Activated T-helper 1 cell treated with anti-CD3 and anti-CD28 coated beads, Interleukin-12 subunit alpha, Interleukin-12 subunit beta, Interleukin-2, Interleukin-4 antibody, amounts not matched to agents 30 ng/mL and 10 ng/mL and 1 ng/mL, durations not matched to agents 14 hours and 24 hours and 36 hours (primary cell): ENCODE measurements around the gene SLC45A1. TPM values are rescaled to one million over a fixed set of nuclear protein-coding genes. Genes with fewer than 3 reads are reported as not detected.

Source experiments
- DNase-seq: peaks from one replicate; pipeline ENCODE4 v3.0.0; 2021; ENCODE audit warnings: low spot score
- H3K27ac Mint-ChIP-seq: one replicate; pipeline ENCODE4 v1.8.0; 2021; ENCODE audit warnings: mild to moderate bottlenecking, mixed read lengths
- H3K27me3 Mint-ChIP-seq: one replicate; pipeline ENCODE4 v1.8.0; 2022; ENCODE audit warnings: mild to moderate bottlenecking, moderate library complexity, mixed read lengths; ENCODE audit not compliant: insufficient read depth
- H3K36me3 Mint-ChIP-seq: one replicate; pipeline ENCODE4 v1.8.0; 2021; ENCODE audit warnings: low read depth, mixed read lengths
- H3K4me1 Mint-ChIP-seq: one replicate; pipeline ENCODE4 v1.8.0; 2021; ENCODE audit warnings: low read depth, mixed read lengths
- H3K4me3 Mint-ChIP-seq: one replicate; pipeline ENCODE4 v1.8.0; 2021; ENCODE audit warnings: mild to moderate bottlenecking, moderate library complexity, mixed read lengths
- H3K9me3 Mint-ChIP-seq: one replicate; pipeline ENCODE4 v1.8.0; 2021; ENCODE audit warnings: mixed read lengths
- intact Hi-C: fragments of 100-400 bp; cut with micrococcal nuclease; formaldehyde crosslinking; loops from one replicate; pipeline ENCODE4 v1.15.1; 2024
- total RNA-seq: library from RNA; stranded (reverse); gene quantifications from 2 replicates; pipeline ENCODE4 v1.2.3, GENCODE V29; 2022

Gene SLC45A1
- total RNA-seq, 1 donor from 2014 or later, result 0.57 TPM

- Mint-ChIP-seq H3K9me3 (no peaks in the 10 kb centered on the region), H3K4me3 (no peak overlapping the region), H3K27ac (no peak overlapping the region), H3K27me3 (peaks cover 1% of the 10 kb centered on the region), H3K36me3 (peaks cover 21% of the 10 kb centered on the region), H3K4me1 (no peaks in the 10 kb centered on the region)
- intact Hi-C loops, result no loop called here
- DNase-seq, result no peak
These were observed 37.7 kb downstream of the SLC45A1 start for GRCh38 chr1:8355439-8356255.

GRCh38 chr1:8356256-8357209, 38.6 kb downstream of the SLC45A1 start:
- Mint-ChIP-seq H3K36me3 (peaks cover 21% of the 10 kb centered on the region), H3K27ac (no peak overlapping the region), H3K4me3 (no peak overlapping the region), H3K9me3 (no peaks in the 10 kb centered on the region), H3K27me3 (peaks cover 1% of the 10 kb centered on the region), H3K4me1 (no peaks in the 10 kb centered on the region)
- intact Hi-C loops, result no loop called here
- DNase-seq, result no peak

GRCh38 chr1:8357329-8358101, 39.6 kb downstream of the SLC45A1 start:
- Mint-ChIP-seq H3K4me1 (no peaks in the 10 kb centered on the region), H3K27me3 (peaks cover 1% of the 10 kb centered on the region), H3K36me3 (peaks cover 21% of the 10 kb centered on the region), H3K9me3 (no peaks in the 10 kb centered on the region), H3K27ac (no peak overlapping the region), H3K4me3 (no peak overlapping the region)
- DNase-seq, result no peak
- intact Hi-C loops, result no loop called here

GRCh38 chr1:8358241-8358896, 40.5 kb downstream of the SLC45A1 start:
- no peak overlapping the region for H3K4me3 Mint-ChIP-seq
- no peaks in the 10 kb centered on the region for H3K4me1 Mint-ChIP-seq
- no peak for DNase-seq
- peaks cover 1% of the 10 kb centered on the region for H3K27me3 Mint-ChIP-seq
- H3K27ac Mint-ChIP-seq, result no peak overlapping the region
- peaks cover 25% of the 10 kb centered on the region for H3K36me3 Mint-ChIP-seq
- no peaks in the 10 kb centered on the region for H3K9me3 Mint-ChIP-seq
- intact Hi-C loops, result no loop called here

GRCh38 chr1:8358897-8359616, 41.1 kb downstream of the SLC45A1 start:
- intact Hi-C loops, result no loop called here
- Mint-ChIP-seq H3K4me1 (no peaks in the 10 kb centered on the region), H3K27me3 (peaks cover 1% of the 10 kb centered on the region), H3K27ac (no peak overlapping the region), H3K9me3 (no peaks in the 10 kb centered on the region), H3K4me3 (no peak overlapping the region), H3K36me3 (peaks cover 21% of the 10 kb centered on the region)
- no peak for DNase-seq

GRCh38 chr1:8359617-8360481, 41.9 kb downstream of the SLC45A1 start:
- Mint-ChIP-seq H3K4me3 (no peak overlapping the region), H3K27me3 (peaks cover 1% of the 10 kb centered on the region), H3K27ac (no peak overlapping the region), H3K4me1 (no peaks in the 10 kb centered on the region), H3K36me3 (peaks cover 21% of the 10 kb centered on the region), H3K9me3 (no peaks in the 10 kb centered on the region)
- intact Hi-C loops, result no loop called here
- DNase-seq, result no peak

- Mint-ChIP-seq H3K36me3 (peaks cover 19% of the 10 kb centered on the region), H3K27ac (no peak overlapping the region), H3K27me3 (peaks cover 1% of the 10 kb centered on the region), H3K4me1 (no peaks in the 10 kb centered on the region), H3K9me3 (no peaks in the 10 kb centered on the region), H3K4me3 (no peak overlapping the region)
- DNase-seq, result no peak
- intact Hi-C loops, result no loop called here
These were observed 42.7 kb downstream of the SLC45A1 start for GRCh38 chr1:8360493-8361197.

GRCh38 chr1:8361198-8361849, 43.4 kb downstream of the SLC45A1 start:
- no peaks in the 10 kb centered on the region for H3K4me1 Mint-ChIP-seq
- no peak overlapping the region for H3K27ac Mint-ChIP-seq
- H3K27me3 Mint-ChIP-seq, result peaks cover 1% of the 10 kb centered on the region
- no peak overlapping the region for H3K4me3 Mint-ChIP-seq
- peaks cover 19% of the 10 kb centered on the region for H3K36me3 Mint-ChIP-seq
- DNase-seq, result no peak
- no peaks in the 10 kb centered on the region for H3K9me3 Mint-ChIP-seq
- intact Hi-C loops, result no loop called here

GRCh38 chr1:8362701-8363101, 44.8 kb downstream of the SLC45A1 start:
- H3K27me3 Mint-ChIP-seq, result peaks cover 1% of the 10 kb centered on the region
- DNase-seq, result no peak
- H3K4me1 Mint-ChIP-seq, result peaks cover 7% of the 10 kb centered on the region
- no peak overlapping the region for H3K4me3 Mint-ChIP-seq
- H3K9me3 Mint-ChIP-seq, result no peaks in the 10 kb centered on the region
- intact Hi-C loops, result no loop called here
- peaks cover 15% of the 10 kb centered on the region for H3K36me3 Mint-ChIP-seq
- no peak overlapping the region for H3K27ac Mint-ChIP-seq

- Mint-ChIP-seq H3K27me3 (peaks cover 1% of the 10 kb centered on the region), H3K9me3 (no peaks in the 10 kb centered on the region)
These were observed 45.4 kb downstream of the SLC45A1 start for GRCh38 chr1:8363186-8363766.

More at GRCh38 chr1:8363186-8363766, 45.4 kb downstream of the SLC45A1 start:
- H3K4me3 Mint-ChIP-seq, result no peak overlapping the region
- H3K36me3 Mint-ChIP-seq, result peaks cover 10% of the 10 kb centered on the region
- no peak overlapping the region for H3K27ac Mint-ChIP-seq
- intact Hi-C loops, result no loop called here
- DNase-seq, result no peak
- H3K4me1 Mint-ChIP-seq, result peaks cover 7% of the 10 kb centered on the region
